ENCODE data around the gene USP3.

Gene USP3

DNA sequence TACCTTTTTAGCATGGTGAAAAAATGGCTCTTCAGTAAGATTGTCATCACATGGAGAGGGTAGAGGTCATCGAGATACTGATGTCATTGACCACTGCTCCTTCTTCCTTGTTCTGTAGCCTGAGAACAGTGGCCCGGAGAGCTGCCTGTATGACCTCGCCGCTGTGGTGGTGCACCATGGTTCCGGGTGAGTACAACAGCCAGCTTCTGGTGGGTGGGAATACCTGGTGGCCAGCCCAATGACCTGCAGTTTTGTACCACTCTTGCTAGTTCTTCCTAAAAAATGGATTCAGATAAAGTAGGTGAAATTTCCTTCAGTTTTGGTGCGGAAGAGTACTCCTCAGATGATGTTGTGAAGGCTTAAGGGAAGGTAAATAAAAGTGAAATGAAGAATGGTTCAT, 84.4 kb downstream of the USP3 start:
- DNase-seq (ENCODE audit: low read depth in 3 of 3), result no peak

DNA sequence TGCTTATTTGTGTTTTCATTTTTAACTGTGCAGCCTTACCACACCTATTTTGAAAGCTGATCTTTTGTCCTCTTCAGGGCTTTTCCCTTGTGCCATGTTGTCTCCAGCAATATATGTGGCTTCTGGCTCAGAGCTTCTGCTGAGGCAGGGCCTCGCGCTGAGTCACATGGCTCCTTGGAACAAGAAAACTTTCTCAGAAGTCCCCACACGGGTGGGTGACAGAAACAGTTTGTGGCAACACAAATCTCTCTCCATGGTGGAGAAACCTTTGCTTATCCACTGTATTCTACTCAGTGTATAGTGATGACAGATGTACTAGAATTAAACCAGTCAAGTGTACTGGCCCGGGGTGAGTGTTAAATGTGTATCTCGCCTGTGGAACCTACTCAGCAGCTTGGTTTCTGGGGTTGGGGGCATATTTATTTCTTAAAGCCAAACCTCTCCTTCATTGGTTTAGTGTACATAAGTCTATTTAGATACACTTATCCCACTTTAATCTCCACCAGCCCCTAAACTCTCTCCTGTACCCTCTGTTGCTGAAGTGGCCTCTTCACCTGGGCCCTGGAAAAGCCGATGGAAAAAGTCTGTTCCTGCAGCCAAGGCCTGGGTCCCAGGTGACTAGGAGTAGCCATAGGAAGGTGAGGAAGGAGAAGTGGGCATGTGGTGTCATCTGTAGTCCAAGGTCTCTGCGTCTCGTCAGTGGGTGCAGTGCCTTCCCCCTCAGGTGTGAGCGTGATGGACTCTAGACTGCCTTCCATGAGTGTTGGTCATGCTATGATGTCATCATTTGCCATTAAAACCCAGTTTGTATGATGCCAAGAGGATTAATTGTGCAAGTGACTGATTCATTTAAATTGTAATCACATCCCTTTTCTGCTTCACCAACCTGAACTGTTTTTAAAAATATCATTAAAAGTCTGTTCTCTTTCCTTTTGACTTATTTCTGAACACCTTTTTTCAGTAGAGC, 89.6 kb downstream of the USP3 start:
- DNase-seq (ENCODE audit: low read depth in 3 of 3), result peak in 2 of 3 donors; percentile 40 to 63

- no peak for DNase-seq (ENCODE audit: low read depth in 3 of 3)
Measured at GRCh38 chr15:63595065-63595464, 90.7 kb downstream of the USP3 start.

GRCh38 chr15:63595688-63596087, 91.3 kb downstream of the USP3 start:
- no peak for DNase-seq (ENCODE audit: low read depth in 3 of 3)

DNA sequence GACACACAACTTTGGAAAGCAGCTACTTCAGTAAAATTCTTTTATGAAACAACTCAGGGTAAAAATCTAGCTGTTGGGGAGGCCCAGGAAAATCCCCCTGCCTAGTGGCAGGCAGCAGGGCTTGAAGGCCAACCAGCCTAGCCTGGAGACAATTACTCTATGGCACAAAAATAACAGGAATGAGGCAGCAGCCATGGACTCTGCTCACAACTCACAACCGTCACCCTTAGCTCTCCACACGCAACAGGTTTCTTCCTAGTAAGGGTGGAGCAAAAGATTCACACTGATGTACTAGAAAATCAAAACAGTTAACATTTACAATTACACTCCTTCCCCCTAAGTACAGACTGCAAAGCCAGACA, 92.3 kb downstream of the USP3 start:
- DNase-seq (ENCODE audit: low read depth in 3 of 3), result no peak

DNA sequence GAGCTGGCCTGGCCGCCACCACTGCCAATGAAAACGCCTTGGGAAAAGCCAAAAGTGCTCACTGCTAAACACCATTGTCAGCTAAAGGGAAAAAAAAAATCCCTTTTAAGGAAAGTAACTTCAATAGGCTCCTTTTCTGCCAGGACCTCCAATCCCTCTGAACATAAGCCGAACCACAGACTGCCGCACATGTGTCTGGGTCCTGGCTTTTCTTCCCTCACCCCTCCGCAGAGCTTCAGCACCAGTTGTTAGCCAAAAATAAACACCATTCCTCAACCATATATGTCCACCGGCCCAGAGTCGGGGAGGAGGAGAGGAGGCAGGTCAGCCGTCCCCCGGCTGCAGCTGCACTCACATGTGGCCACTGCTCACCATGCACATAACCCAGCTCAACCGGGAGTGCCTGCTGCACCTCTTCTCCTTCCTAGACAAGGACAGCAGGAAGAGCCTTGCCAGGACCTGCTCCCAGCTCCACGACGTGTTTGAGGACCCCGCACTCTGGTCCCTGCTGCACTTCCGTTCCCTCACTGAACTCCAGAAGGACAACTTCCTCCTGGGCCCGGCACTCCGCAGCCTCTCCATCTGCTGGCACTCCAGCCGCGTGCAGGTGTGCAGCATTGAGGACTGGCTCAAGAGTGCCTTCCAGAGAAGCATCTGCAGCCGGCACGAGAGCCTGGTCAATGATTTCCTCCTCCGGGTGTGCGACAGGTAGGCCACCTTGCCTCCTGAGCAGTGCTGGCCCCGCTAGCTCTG, 92.8 kb downstream of the USP3 start, which contains the start of gene FBXL22:
FBXL22 (plus strand) TSS at position 350 of the 753 bp plus-strand sequence; CDS start at position 356, 6 bp downstream.
- DNase-seq (ENCODE audit: low read depth in 3 of 3), result no peak

DNA sequence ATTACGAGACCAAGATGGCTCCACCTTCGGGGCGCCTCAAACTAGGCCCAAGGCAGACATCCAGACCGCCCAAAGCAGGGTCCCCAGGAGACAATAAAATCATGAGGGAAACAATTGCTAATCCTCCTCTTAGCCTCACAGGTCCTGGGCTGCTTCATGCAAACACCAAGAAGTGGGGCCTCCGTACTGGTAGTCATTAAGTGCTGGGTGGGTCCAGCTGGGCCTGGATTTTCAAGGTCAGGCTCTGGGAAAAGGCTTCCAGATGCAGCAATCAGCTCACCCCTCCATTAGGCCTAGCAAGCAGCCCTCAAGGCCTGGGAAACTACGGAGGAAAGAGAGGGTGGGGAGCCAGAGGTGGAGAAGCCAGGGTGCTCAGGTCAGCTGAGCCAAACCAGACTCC, 93.4 kb downstream of the USP3 start:
- DNase-seq (ENCODE audit: low read depth in 3 of 3), result no peak

- DNase-seq (ENCODE audit: low read depth in 3 of 3), result no peak
Measured at GRCh38 chr15:63598473-63599400, 94.3 kb downstream of the USP3 start.

DNA sequence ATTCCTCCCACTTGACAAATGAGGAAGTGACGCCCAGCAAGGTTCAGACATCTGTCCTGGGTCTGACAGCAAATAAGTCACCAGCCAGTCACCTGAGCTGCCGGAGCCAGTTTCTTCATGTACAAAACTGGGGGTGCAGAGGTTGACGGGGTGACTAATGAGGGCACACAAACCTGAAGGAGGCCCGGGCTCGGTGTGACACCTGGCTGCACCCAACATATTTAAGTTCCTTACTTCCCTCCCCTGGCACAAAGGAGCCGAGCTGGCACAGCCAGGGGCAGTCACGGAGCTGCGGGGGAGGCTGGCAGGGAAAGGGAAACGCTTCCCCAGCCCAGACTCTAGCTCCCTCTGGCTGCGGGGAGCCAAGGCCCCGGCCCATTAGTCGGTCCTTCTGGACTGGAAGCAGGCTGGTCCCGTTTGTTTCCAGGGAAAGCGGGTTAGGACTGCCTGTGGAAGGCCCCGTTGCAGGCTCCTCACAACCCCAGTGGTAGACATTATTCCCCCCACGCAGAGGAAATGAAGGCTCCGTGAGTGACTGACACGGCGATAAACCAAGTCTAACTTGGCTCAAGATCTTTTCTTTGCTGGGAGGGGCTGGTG, 95.1 kb downstream of the USP3 start:
- DNase-seq (ENCODE audit: low read depth in 3 of 3), result no peak

DNA sequence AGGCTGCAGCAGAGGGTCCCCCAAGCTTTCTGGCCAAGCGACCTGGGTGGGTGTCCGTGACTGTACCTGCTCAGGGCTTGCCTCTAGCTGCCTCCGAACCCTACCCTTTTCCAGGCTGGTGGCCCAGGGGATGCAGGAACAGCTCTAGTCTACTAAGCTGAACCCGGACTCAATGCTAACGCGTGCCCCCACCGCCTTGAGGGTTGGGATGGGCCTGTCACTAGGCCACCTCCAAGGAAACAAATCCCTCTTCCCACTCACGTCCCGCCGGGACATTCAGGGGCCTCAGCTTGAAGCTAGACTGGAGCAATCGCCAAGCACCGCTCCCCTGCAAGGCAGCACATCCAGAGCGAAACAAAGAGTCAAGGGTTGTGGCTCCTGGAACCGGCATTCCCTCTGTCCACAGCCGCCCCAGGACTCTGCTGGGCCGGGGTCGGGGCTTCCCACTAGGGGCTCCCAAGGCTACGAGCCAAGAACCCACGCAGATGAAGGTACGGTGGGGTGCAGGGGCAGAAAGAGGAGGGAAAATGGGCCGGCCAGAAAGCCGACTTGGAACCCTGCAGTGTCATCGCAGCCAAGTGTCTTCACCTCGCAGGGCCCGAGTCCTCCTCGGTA, 95.7 kb downstream of the USP3 start:
- no peak for DNase-seq (ENCODE audit: low read depth in 3 of 3)

DNA sequence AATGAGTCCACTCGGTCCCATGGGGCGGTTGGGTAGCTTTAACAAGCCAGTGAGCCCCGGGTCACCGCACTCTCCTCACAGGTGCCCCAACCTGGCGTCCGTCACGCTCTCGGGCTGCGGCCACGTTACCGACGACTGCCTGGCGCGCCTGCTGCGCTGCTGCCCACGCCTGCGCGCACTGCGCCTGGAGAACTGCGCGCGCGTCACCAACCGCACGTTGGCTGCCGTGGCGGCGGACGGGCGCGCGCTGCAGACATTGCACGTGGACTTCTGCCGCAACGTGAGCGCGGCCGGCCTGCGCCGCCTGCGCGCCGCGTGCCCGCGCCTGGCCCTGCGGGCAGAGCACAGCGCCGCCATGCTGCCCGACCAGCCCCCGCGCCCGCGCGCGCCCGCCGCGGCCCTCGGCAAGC, 96.2 kb downstream of the USP3 start:
- DNase-seq (ENCODE audit: low read depth in 3 of 3), result peak; percentile 78 to 86 (median 84)

DNA sequence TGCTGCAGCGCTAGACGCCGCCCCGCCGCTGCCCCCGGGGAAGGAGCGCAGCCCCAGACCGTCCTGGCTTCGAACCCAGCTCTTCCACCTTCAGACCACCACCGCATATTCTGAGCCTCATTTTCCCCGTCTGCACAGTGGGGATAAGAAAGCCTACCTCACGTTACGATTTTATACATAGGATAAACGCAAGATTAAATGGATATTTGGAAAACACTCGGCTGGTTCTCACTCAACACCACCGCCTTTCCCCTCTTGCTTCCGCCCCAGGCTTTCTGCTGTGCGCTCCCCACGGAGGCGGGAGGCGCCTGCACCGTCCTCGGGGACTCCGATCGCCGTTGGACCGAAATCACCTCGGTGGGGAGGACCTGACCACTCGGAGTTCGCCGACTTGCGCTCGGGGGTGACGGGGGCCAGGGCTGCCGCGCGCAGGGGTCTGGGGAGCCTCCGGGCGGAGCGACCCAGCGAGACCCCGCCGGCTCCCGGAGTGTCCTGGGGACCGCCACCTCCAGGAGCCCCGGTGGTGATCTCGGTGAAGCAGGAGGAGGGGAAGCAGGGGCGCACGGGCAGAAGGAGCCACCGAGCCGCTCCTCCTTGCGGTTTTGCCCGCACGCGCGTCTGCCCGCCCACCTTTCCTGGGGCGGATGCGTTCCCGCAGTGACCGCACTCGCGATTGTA, 96.8 kb downstream of the USP3 start:
- DNase-seq (ENCODE audit: low read depth in 3 of 3), result no peak

GRCh38 chr15:63601704-63602185, 97.4 kb downstream of the USP3 start:
- DNase-seq (ENCODE audit: low read depth in 3 of 3), result no peak

- DNase-seq (ENCODE audit: low read depth in 3 of 3), result no peak
Measured at GRCh38 chr15:63602595-63602994, 98.2 kb downstream of the USP3 start.

- no peak for DNase-seq (ENCODE audit: low read depth in 3 of 3)
Measured at GRCh38 chr15:63603516-63603915, 99.1 kb downstream of the USP3 start.

GRCh38 chr15:63604281-63604680, 99.9 kb downstream of the USP3 start:
- DNase-seq (ENCODE audit: low read depth in 3 of 3), result no peak

DNA sequence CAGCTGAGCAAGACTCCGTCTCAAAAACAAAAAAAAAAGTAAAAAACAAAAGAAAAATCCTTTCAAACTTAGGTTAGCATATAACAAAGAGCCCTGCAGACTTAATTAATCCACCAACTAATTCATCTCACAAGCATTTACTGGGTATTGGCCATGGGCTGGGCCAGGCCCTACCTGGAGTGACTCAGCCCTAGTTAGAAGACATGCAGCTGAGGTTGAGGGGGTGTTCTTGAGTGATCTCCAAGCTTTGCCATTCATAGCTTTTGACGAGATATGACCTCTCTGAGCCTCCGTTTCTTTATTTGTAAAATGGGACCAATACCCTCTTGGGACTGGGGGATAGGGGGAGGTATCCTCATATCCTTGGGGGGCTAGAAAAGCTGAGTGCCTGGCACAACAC, 100.6 kb downstream of the USP3 start:
- DNase-seq (ENCODE audit: low read depth in 3 of 3), result no peak

DNA sequence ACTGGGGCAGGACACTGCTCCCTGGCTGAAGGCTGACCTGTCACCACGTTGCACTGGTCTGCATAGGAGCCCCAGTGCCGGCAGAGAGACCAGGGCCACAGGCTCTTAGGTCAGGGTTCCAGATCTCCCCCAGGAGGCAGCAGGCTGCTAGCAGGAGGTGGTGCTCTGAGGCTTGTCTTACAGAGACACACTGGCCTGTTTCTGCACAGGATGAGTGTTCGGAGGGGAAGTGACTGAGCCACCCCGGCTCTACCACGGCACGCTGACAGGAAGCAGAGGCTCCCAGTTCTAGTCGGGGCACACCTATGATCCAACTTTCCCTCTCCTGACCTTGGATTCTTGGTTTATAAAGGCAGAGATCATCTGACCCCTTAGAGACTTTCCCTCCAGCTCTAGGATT, 101.4 kb downstream of the USP3 start:
- DNase-seq (ENCODE audit: low read depth in 3 of 3), result no peak

DNA sequence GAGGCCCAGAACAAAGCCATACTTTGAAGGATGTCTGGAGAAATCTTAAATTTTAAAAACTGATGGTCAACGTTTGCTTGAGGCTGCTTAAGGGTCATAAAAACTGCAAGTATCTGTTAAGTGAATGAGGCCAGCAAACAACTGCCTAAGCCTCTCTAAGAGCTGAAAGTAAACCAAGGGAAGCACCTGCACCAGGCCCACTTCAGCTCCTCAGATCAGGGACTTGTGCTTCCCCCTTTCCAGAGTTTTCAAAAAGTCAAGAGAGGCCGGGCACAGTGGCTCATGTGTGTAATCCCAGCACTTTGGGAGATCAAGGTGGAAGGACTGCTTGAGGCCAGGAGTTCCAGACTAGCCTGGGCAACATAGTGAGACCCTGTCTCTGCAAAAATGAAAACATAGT, 101.9 kb downstream of the USP3 start:
- no peak for DNase-seq (ENCODE audit: low read depth in 3 of 3)

GRCh38 chr15:63608989-63609388, 104.6 kb downstream of the USP3 start:
- no peak for DNase-seq (ENCODE audit: low read depth in 3 of 3)

Data from stimulated activated CD4-positive, alpha-beta T cell treated with anti-CD3 and anti-CD28 coated beads, TNF-alpha, amount 100 ng/mL, for 48 hours (primary cell).